T-helper 2 cell (primary cell): ENCODE data around the gene TCFL5.

ENCODE experiments used
- DNase-seq, 5 experiments: peaks; one replicate each; pipeline versions ENCODE4 v3.0.0 to v3.0.0-alpha.2; 2012 to 2022

The TCFL5 gene

DNA sequence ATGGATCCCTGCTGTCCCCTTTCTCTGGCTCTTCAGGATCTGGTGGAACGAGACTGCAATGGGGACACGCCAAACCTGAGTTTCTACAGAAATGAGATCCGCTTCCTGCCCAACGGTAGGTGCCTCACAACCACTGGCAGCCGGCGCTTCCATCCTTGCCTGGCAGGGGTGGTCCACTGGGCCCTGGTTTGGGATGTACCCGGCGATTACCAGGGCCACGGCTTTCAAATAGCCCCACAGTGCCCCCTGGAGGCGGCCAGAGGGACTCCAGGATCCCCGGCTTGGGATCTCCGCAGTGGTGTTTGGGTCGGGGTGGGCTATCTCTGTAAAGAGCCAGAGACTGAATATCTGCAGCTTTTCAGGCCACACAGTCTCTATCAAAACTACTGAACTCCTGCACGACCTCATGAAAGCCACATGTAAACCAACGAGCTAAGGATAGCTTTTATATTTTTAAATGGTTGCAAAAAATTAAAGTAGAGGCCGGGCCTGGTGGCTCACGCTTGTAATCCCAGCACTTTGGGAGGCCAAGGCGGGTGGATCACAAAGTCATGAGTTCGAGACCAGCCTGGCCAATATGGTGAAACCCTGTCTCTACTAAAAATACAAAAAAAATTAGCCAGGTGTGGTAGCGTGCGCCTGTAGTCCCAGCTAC, 53.3 kb downstream of the TCFL5 start:
- DNase-seq = peak; percentile 55 to 71 (median 66)

GRCh38 chr20:62807444-62808210, 54.0 kb downstream of the TCFL5 start:
- no peak for DNase-seq

DNA sequence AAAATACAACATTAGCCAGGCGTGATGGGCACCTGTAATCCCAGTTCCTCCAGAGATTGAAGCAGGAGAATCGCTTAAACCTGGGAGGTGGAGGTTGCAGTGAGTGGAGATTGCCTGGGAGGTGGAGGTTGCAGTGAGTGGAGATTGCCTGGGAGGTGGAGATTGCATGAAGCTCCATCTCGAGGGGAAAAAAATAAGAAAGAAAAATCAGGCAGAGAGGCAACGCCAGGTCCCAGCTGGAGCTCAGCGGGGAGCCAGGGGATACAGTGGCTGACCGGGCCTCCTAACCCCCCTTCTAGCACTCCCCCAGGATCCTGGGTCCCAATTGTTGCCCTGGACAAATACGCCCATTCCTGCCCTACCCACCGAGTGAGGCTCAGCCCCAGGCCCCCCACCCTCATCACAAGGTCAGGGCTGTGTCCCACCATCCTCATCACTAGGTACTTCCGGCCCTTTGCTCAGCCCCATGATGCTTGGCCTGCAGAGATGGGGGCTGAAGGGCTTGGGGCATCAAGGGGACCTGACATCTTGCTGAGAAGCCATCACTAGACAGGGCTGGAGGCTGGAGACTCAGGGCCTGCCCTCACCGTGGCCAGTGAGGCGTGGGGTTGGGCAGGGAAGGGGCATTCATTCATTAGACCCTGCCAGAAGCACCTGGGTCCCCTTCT, 55.1 kb downstream of the TCFL5 start:
- no peak for DNase-seq

DNA sequence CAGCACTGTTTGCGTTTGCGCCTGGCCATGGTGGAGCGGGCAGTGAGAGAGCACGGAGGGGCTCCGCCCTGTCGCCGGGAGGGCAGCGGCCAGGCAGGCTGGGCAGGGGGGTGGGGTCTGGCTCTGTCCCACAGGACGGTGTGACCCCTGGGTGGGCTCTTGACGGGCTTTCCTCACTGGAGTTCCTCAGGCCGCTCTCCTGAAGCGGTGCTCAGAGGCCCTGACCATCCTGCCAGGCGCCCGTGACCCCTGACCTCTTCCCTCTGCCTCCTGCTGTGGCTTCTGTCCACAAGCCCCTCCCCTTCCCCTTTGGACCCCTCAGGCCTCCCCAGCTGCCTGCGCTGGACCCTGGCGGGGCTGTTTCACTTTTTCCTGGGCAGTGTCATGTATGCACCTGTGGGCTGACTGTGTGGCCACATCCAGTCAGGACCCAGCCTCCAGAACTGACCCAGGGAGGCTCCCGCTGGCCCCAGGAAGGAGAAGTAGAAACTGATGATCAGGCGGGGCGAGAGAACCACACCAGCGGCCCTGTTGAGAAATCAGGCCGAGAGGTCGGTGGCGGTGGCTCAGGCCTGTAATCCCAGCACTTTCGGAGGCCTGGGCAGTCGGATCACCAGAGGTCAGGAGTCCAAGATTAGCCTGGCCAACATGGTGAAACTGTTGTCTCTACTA, 55.8 kb downstream of the TCFL5 start:
- DNase-seq = no peak

DNA sequence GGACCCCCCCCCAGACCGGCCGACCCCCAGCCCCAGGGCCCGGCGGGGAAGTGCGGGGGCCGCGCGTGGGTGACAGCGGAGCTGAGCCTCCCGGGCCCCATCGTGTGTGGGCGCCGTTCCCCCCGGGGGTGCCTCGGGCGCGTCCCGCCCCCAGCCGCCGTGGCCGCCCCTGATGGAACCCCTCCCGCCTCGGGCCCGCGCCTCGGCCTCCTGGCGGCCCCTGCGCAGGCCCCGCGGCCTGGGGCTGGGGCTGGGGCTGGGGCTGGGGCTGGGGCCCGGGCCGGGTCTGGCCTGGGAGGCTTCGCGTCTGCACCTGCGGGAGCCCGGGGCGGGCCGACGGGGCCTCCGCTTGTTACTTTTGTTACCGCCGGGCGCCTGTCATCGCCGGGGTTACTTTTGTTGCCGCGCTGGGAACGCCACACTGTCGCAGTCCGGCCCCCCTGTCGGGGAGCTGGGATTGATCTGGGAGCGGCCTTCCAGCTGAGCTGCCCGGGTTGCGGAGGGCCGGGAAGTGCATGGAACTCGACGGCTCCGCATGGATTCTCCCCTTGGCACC, 56.4 kb downstream of the TCFL5 start:
- DNase-seq = peak in 1 of 5 experiments; percentile 37

DNA sequence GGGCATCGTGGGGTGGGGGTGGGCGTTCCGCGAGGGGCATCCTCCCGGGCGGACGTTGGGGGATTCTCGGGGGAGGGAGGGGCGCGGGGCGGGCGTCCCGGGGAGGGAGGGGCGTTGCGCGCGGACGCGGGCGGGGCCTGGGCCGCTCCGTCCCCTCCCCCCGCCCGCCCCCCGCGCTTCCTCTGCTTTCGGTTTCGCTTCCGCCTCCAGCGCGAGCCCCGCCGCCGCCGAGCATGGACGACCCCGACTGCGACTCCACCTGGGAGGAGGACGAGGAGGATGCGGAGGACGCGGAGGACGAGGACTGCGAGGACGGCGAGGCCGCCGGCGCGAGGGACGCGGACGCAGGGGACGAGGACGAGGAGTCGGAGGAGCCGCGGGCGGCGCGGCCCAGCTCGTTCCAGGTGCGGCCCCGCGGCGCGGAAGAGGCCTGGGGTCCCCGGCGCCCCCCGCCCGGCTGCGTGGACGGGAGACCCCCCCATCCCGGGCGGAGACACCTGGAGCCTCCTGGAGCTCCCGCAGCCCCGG, 56.9 kb downstream of the TCFL5 start, which contains the start of gene OGFR:
Gene OGFR, plus strand, starts transcription at position 209 of the 528 bp plus-strand sequence. Its CDS starts 25 bp downstream, at position 234.
- DNase-seq = peak; percentile 45 to 81 (median 65)

GRCh38 chr20:62804021-62804626, 57.5 kb downstream of the TCFL5 start:
- DNase-seq = peak in 1 of 5 experiments; percentile 41

DNA sequence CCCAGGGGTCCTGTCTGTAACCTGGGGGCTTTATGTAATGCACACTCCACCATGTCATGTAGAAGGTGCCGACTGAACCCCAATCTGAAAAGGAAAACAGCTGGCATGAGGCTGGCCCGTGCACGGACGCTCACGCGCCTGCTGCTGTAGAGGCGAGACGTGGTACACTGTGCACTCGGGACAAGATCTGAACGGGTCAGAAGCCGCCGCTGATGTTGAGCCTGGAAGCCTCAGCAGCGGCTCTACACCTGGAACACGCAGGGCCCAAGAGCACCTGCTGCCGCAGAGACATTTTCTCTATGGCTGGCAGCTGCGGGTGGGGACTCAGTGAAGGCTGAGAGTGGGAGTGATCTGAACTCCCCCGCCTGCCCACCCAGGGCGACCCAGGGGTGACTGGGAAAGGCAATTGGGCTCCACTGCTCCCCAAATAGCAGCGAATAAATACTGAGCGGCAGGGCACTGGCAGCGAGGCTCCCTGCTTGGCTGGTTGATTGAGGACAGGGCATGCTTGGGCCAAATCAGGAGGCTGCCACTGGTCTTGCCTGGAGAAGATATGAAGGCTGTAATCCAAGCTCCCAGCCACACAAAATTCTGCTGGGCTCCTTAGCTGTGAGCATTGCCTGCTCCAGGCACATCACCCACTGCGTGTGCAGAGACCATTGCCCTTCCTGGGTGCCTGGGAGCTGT, 59.5 kb downstream of the TCFL5 start:
- no peak for DNase-seq

DNA sequence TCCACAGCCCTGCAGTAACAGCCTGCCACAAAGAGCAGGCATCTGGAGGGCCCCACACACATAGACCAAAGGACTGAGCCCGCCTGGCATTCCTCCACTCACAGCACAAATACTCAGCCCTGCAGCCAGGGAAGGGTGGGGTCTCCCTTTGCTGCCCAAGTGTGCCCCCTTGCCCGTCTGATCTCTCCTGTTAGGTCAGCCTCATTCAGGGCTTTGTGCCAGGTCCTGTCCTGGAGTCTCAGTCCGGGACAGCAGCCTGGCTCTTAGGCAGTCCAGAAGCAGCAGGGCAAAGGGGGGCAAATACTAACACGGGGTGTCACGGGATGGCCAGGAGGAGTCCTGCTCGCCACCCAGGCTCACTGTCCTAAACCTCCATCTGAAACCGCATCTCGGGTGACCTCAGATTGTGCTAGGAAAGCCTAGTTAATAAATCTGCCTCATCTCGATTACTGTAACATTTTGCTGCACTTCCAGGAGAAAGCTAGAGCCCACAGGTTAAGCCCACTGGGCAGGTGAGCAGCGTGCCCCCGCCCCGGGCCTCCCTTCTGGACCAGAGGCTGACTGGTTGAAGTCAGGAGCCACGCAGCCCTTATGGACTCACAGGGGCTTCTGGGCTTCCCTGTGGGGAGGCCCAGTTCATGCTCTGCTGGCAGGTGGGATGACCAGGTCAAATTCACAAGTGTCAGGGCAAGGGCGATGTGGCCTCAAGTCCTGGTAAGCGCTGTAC, 60.2 kb downstream of the TCFL5 start:
- no peak for DNase-seq

DNA sequence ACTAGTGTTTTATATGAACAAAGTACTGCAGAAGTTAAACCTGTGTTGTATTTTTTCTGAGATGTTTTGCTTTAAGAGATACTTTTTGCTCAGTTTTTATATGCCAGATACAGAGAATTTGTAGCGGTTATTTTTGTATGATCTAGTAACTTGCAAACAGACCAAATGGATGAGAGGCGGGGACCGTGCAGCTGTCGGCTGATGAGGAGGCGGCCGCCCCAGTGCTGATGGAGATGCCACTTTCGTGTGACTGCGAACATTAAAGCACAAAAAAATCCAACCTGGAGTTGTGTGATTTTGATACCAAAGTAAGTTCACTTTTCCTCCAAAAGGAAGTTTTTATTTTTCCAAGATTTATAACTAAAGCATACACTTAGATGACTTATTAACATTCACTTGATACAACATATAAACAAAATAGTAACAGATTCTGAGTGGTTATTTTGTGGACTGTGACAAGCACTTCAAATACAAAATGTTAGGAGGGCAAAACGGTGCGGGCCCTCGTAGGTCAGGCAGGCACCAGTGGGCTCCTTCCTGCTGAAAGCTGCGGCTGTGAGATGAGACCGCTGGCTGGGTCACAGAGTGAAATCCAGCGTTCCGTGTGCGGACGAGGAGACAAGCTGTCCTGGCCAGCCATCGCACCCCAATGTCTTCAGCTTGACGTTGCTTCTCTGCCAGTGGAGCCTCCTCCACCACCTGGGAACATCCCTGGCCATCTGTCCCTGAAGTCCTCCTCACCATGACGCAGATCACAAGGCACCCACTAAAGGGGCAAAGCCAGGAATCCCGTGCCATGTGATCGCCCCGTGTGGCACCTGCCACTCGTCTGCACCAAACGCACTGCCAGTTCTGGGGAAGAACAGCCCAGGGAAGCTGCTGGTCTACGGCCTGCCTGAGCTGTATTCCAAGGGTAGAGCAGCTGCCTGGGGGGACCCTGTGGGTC, 61.0 kb downstream of the TCFL5 start:
- DNase-seq = no peak

- DNase-seq = no peak
Observed at GRCh38 chr20:62799873-62800272, 61.7 kb downstream of the TCFL5 start.

DNA sequence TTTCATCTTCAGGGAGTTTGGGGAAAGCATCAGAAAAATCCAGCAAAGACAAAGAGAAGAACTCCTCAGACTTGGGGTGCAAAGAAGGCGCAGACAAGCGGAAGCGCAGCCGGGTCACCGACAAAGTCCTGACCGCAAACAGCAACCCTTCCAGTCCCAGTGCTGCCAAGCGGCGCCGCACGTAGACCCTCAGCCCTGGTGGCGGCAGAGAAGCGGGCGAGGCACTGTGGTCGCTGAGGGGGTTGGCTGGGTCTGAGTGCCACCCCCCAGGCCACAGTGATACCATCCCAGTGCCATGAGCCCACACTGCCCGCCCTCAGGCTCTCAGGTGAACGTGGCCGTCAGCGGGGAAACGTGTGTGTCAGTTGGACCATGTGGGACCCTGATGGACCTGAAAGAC, 62.2 kb downstream of the TCFL5 start:
- no peak for DNase-seq

GRCh38 chr20:62799036-62799435, 62.6 kb downstream of the TCFL5 start:
- DNase-seq = no peak

DNA sequence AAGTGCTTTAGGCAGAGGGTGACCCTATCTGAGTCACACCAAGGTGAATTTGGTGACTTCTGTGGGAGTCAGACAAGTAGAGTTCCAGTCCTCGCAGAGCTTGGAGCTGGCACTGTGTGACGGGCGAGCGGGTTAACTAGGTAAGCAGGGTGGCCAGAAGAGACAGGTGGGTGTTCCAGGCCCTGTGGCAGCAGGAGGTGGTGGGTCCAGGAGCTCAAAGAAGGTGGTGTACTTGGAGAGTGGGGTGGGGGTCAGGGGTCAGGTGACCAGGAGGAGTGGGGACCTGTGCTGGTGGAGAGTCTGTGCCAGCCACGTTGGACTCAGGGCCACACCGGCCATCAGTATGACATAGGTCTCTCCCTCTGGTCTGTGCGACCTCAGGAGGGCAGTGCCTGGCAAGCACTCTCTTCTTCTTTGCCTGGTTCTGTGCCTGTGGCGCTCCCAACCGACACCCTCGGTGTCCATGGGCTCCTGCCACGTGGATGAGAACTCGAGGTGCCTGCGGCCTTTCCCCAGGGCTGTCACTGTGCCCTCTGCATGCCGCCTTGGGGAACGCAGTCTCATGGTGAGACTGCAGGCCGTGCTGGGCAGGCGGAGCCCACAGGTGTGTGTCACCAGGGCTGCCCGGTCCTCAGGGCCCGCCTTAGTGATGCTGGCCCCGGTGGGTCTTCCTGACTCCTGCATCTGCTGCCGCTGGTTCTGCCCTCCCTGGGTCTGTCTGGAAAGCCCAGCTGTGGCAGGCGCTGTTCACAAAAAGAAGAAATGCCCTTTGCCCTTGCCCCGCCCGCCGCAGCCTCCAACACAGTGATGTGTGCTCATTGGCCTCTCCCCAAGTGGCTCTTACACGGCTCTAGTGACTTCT, 63.7 kb downstream of the TCFL5 start:
- DNase-seq = no peak

DNA sequence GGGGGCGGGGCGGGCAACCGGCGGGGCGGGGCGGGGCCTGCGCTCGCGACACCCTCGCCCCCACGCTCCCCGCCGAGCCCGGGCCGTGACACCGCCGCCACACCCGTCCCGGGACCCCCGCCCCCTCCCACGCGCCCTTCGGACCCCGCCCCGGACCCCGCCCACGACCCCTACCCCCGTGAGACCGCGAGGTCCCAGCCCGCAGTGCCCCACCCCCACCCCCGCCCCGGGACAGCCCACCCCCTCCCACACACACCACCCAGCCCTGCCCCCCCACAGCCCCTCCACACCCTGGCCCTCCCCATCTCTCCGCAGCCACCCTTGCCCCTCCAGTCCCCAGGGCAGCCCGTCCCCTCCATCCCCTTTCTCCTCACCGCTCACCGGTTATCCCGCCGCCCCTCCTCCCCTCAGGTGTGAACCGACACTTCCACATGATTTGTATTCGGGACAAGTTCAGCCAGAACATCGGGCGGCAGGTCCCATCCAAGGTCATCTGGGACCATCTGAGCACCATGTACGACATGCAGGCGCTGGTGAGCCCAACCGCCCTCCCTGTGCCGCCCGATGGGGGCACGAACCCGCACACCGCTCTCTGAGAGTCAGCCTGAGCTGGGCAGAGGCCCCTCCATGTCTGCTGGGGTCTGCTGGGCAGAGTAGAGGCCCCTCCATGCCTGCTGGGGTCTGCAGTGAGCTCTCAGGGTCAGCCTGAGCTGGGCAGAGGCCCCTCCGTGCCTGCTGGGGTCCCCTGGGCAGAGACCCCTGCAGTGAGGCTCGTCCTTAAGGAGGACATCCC, 64.7 kb downstream of the TCFL5 start:
- peak in 1 of 5 experiments; percentile 31 for DNase-seq

DNA sequence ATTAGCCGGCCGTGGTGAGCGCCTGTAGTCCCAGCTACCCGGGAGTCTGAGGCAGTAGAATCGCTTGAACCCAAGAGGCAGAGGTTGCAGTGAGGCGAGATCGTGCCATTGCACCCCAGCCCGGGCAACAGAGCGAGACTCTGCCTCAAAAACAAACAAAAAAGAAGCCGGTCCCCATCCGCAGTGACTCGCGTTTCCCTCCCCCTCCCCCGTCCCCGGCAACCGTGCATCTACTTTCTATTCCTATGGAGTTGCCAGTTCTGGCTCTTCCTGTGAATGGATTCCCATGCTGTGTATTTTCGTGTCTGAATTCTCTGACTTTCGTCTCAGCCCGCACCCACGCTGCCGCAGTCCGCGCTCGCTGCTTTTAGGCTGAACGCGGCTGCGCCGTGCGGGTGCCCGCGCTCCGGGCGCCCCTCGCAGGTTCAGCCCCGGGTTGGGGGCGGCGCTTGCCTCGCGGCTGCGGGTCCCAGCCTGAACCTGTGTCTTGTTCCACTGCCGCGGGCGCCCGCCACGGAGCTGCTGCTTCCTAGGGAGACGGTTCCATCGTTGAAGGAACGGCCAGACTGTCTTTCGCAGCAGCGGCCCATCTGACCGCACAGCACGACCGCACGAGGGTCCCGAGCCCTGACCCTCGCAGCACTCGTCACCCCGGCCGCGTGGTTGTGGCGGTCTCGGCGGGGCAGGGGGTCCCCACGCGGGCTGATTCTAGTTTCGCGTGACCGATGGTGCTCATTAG, 66.4 kb downstream of the TCFL5 start:
- peak; percentile 43 to 79 (median 53) for DNase-seq
